C4-2B (cell line): ENCODE data around the gene HSBP1L1.

Source experiments
- CTCF ChIP-seq: fragments of 450-650 bp; conservative IDR thresholded peaks from 2 replicates; pipeline ENCODE4 v1.5.1; 2017; ENCODE audit warnings: mild to moderate bottlenecking
- ZFX ChIP-seq: fragments of 450-650 bp; IDR thresholded peaks from 2 replicates; pipeline ENCODE4 v1.6.1; 2017

GRCh38 chr18:79954791-79955190, 9.7 kb upstream of the HSBP1L1 start:
- TF ChIP-seq CTCF: no peak
- TF ChIP-seq ZFX: no peak
